ENCODE data around the gene ALPL. TPM values are rescaled to one million over a fixed set of nuclear protein-coding genes. Genes with fewer than 3 reads are reported as not detected.

ALPL gene
- total and polyA plus RNA-seq, 2 of the 4 experiments (the other 2 are of a cell fraction): 0.54 to 2.2 TPM

GRCh38 chr1:21603177-21604138 is 94.2 kb downstream of the ALPL start (continued):
- TF ChIP-seq RCOR1 (IDR thresholded peaks at IDR 0.05; ENCODE audit: insufficient replicate concordance, low read length): no peak

GRCh38 chr1:21604208-21604957 is 95.2 kb downstream of the ALPL start:
- H3K9me1 ChIP-seq (ENCODE audit: insufficient read depth, low read length): peaks cover 3% of the 10 kb centered on the region; the same call in 1 of the 2 replicates
- H2BK20ac ChIP-seq (ENCODE audit: low read depth, low read length): no peak overlapping the region
- no peaks in the 10 kb centered on the region for H3K36me3 ChIP-seq (ENCODE audit: control insufficient read depth, insufficient read depth, low read length)
- H3K14ac ChIP-seq (replicated peaks; ENCODE audit: low read depth, low read length): no peak overlapping the region
- H4K91ac ChIP-seq (ENCODE audit: insufficient read depth, low read depth, low read length): no peak overlapping the region
- H2BK120ac ChIP-seq (ENCODE audit: low read depth, low read length): no peak overlapping the region
- no peak overlapping the region for H3K9ac ChIP-seq (ENCODE audit: low read depth, low read length)
- H4K8ac ChIP-seq (ENCODE audit: low read depth in 2 of 2, low read length in 2 of 2): no peak overlapping the region
- in situ Hi-C loops (cut with MboI; ENCODE audit: low sequenced_read_pairs) (no loop called here), intact Hi-C loops (cut with micrococcal nuclease) (no loop called here), dilution Hi-C loops (cut with HindIII; ENCODE audit: low sequenced_read_pairs, unreplicated experiment) (no loop called here)
- peak overlapping the region; percentile 32 for H2AFZ ChIP-seq (replicated peaks; ENCODE audit: low read length, poor library complexity)
- DNase-seq (peak; percentile 38), ATAC-seq (ENCODE audit: low read depth) (no peak)
- no peak overlapping the region for H2AK9ac ChIP-seq (replicated peaks; ENCODE audit: low read depth, low read length, poor library complexity)
- no peak overlapping the region for H2BK5ac ChIP-seq (ENCODE audit: low read depth, low read length, poor library complexity, severe bottlenecking)
- no peak overlapping the region for H2AK5ac ChIP-seq (ENCODE audit: low read depth, low read length)
- no peak overlapping the region for H2BK15ac ChIP-seq (ENCODE audit: low read depth, low read length)
- no peak overlapping the region for H3K18ac ChIP-seq (ENCODE audit: low read depth, low read length)
- 82 to 100% methylated on average over 1 to 10 of the region's 12 CpGs for WGBS, 2 experiments (ENCODE audit: extremely low coverage in 2 of 2, insufficient read length in 1 of 2)
- H3K79me1 ChIP-seq (ENCODE audit: low read depth in 1 of 2, low read length in 2 of 2): no peaks in the 10 kb centered on the region
- POLR2A ChIA-PET (ENCODE audit: unreplicated experiment): no interaction called here
- H3K23ac ChIP-seq (ENCODE audit: low read depth, low read length): no peak overlapping the region
- no peak overlapping the region for H3K56ac ChIP-seq (ENCODE audit: extremely low read depth, insufficient read depth, low read length)
- H3K27ac ChIP-seq (ENCODE audit: insufficient read depth, low read length): no peak overlapping the region
- CTCF ChIA-PET: no interaction called here
- H4K5ac ChIP-seq (ENCODE audit: low read depth, low read length): no peak overlapping the region
- BruUV-seq (replicated peaks): no TSS peak
- no peak overlapping the region for H3K4me2 ChIP-seq (ENCODE audit: low read depth, low read length)
- TF ChIP-seq CTCF (conservative IDR thresholded peaks at IDR 0.05; ENCODE audit: low read depth, low read length) (no peak), USF2 (IDR thresholded peaks at IDR 0.05; ENCODE audit: low read depth, low read length) (peak; percentile 83)
- no peaks in the 10 kb centered on the region for H3K9me3 ChIP-seq (ENCODE audit: control insufficient read depth, insufficient read depth, low read length)
- H4K20me1 ChIP-seq (ENCODE audit: insufficient read depth, low read length): no peaks in the 10 kb centered on the region
- H3K4me1 ChIP-seq (ENCODE audit: control insufficient read depth, insufficient read depth, low read length): peaks cover 3% of the 10 kb centered on the region; the same call in 1 of the 2 replicates
- H3K27me3 ChIP-seq (ENCODE audit: control insufficient read depth, insufficient read depth, low read length): peaks cover 43% of the 10 kb centered on the region
- no peak overlapping the region for H3K4ac ChIP-seq (ENCODE audit: low read depth, low read length)
- H3K4me3 ChIP-seq (ENCODE audit: insufficient read depth, low read depth, low read length): no peak overlapping the region

All from IMR-90 (cell line).